T-helper 17 cell (primary cell): ENCODE data around the gene USP31. TPM values are rescaled to one million over a fixed set of nuclear protein-coding genes. Genes with fewer than 3 reads are reported as not detected.
A peak's percentile ranks its signal among the peaks of the same experiment; 100 is the strongest.

Experiments used
- ATAC-seq: fragments of 150-1000 bp; cut with Tn5 transposase; 2 replicates; pipeline ENCODE4 v1.10.0; 2021; ENCODE audit warnings: mild to moderate bottlenecking, moderate library complexity
- DNase-seq, 3 donors: peaks; one replicate each; pipeline versions ENCODE4 v3.0.0 to v3.0.0-alpha.2; 2020 to 2021
- H3K9me3 ChIP-seq: one replicate; pipeline ENCODE4 v1.7.0; 2013; ENCODE audit warnings: low read length, mild to moderate bottlenecking; ENCODE audit not compliant: control insufficient read depth, poor library complexity, severe bottlenecking
- H3K27ac Mint-ChIP-seq: one replicate; pipeline ENCODE4 v1.8.0; 2022; ENCODE audit warnings: mild to moderate bottlenecking, moderate library complexity, mixed read lengths
- H3K27me3 Mint-ChIP-seq: one replicate; pipeline ENCODE4 v1.8.0; 2022; ENCODE audit warnings: mixed read lengths
- H3K36me3 Mint-ChIP-seq: one replicate; pipeline ENCODE4 v1.8.0; 2022; ENCODE audit warnings: low read depth, mixed read lengths
- H3K4me1 Mint-ChIP-seq: one replicate; pipeline ENCODE4 v1.8.0; 2022; ENCODE audit warnings: mild to moderate bottlenecking, mixed read lengths
- H3K4me3 Mint-ChIP-seq: one replicate; pipeline ENCODE4 v1.8.0; 2022; ENCODE audit warnings: mild to moderate bottlenecking, moderate library complexity, mixed read lengths
- total RNA-seq, 4 donors: library from RNA in 2 of 4; stranded (reverse) in 2 of 4; gene quantifications; one replicate each; pipeline ENCODE4 v1.2.3 and lab custom pipeline; 2022 to 2026

Gene USP31
- total RNA-seq, 2 donors from 2014 or later: 3.5 to 7.2 TPM

DNA sequence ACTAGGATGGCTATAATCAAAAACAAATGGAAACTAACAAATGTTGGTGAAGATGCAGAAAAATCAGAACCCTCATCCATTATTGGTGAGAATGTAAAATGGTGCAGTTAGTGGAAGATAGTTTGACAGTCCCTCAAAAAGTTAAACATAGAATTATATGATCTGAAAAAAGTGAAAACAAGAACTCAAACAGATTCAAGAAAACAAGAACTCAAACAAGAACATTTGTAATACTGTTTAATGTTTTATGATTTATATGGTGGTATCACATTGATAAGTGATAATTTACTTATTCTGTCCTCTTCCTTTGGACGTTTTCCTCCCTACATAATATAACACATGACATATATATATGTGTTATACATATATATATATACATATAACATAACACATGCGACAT is 12.0 kb downstream of the USP31 start:
- peaks cover 2% of the 10 kb centered on the region for H3K4me1 Mint-ChIP-seq

DNA sequence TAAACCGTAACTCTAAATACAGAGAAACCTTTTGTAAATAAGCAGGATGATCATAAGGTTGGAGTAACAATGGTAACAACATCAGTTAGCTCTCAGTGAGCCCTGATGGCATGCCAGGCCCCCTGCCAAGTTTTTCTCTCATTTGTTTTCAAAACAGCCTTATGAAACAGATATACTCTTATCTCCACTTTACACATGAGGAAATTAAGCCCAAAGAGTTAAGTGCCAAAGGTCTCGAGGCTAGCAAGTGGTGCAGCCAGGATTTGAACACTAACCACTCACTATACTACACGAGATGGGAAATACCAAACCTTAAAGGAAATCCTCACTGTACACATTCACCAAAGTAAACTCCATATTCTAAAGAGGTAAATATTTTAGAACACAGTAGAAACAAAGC is 15.0 kb downstream of the USP31 start:
- no peaks in the 10 kb centered on the region for H3K9me3 ChIP-seq
- ATAC-seq (no peak), DNase-seq (no peak)
- H3K36me3 Mint-ChIP-seq: peaks cover 4% of the 10 kb centered on the region
- H3K27me3 Mint-ChIP-seq: no peaks in the 10 kb centered on the region
- peaks cover 7% of the 10 kb centered on the region for H3K4me1 Mint-ChIP-seq
- no peak overlapping the region for H3K27ac Mint-ChIP-seq
- no peak overlapping the region for H3K4me3 Mint-ChIP-seq

More for the DNA sequence above, 12.0 kb downstream of the USP31 start:
- Mint-ChIP-seq H3K27me3 (no peaks in the 10 kb centered on the region), H3K36me3 (peaks cover 4% of the 10 kb centered on the region), H3K27ac (no peak overlapping the region), H3K4me3 (no peak overlapping the region)
- ATAC-seq: no peak
- no peak for DNase-seq
- no peaks in the 10 kb centered on the region for H3K9me3 ChIP-seq

DNA sequence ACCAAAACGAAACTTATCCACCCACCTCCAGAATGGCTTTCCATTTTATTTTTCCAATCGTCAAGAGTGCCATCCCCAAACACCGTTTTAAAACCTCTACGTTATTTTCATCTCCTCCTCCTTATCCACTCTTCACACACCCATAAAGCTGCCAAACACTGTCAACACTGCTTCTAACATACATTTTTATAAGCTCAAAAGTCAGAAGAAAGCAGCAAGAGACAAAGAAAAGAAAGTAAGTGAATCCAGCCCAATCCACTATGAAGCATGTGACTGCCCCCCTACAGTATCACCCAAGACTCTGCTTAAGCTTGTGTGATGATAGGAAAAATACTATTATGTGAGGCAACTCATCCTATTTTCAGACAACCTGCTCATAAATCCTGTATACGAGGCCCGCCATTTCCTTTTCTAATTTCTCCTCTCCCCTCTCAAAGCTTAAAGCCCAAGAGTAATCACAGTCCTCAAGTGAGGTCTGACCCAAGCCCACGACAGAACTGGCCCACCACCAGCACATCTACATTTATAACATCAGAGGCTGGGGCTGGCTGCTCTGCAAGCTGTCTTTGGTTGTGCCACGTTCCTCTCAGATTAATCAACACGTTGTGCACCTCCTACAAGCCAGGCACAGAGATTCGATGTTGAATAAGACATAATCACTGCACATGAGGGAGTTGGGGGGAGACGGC is 16.3 kb downstream of the USP31 start:
- H3K36me3 Mint-ChIP-seq: peaks cover 4% of the 10 kb centered on the region
- peak overlapping the region; percentile 5 for H3K4me3 Mint-ChIP-seq

DNA sequence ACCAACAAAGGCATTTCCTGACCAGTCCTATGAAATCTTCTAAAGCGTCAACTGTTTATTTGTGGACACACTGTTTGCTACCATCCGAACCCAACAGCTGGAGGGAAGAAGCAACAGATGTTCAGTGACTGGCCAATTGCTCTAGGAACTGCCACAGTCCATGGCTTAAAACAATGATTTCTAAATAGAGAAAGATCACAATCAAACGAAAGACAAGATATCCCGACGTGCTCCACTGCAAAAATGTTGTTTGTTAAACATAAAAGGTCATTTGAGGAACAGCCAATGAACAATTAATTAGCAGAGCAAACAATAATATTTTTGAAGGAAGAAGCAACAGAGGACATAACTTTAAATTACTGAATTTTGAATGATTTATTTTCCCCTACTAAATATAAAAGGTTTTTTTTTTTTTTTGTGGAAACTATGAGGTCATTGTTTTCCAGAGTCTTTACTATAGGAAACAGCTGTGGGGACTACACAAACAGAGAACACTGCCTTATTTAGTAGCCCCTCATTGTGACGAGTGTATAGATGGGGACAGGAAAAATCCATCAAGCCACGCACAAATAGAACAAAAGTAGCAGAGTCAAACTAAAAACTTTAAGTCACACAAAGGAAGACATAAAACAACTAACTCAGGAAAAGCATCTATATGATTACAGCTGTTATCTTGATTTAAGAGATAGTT is 17.2 kb downstream of the USP31 start:
- H3K27ac Mint-ChIP-seq: peak overlapping the region; percentile 16
- H3K36me3 Mint-ChIP-seq: peaks cover 4% of the 10 kb centered on the region
- no peaks in the 10 kb centered on the region for H3K27me3 Mint-ChIP-seq
- no peak for DNase-seq
- peaks cover 7% of the 10 kb centered on the region for H3K4me1 Mint-ChIP-seq
- H3K9me3 ChIP-seq: no peaks in the 10 kb centered on the region
- ATAC-seq: no peak
- no peak overlapping the region for H3K4me3 Mint-ChIP-seq

More for the DNA sequence above, 16.3 kb downstream of the USP31 start:
- DNase-seq (no peak), ATAC-seq (no peak)
- peaks cover 7% of the 10 kb centered on the region for H3K4me1 Mint-ChIP-seq
- no peaks in the 10 kb centered on the region for H3K27me3 Mint-ChIP-seq
- H3K27ac Mint-ChIP-seq: peak overlapping the region; percentile 16
- no peaks in the 10 kb centered on the region for H3K9me3 ChIP-seq

DNA sequence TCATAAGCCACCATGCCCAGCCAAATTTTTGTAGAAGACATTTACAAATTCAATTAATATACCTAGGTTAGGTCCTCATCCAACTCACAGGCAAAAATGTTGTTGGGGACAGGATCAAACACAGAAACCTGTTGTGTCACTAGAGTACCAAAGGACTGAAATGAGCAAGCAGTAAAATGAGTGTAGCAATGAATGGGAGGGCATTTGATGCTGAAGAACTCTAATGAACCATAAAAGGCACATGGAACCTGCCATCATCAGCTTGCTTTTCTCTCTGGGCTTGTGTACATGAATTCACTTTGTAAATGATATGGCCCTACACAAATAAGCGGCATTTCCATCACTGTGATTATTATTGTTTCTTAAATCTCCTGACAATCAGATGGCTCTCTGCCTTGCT is 17.8 kb downstream of the USP31 start:
- Mint-ChIP-seq H3K36me3 (peaks cover 4% of the 10 kb centered on the region), H3K4me3 (no peak overlapping the region), H3K27ac (no peak overlapping the region), H3K27me3 (no peaks in the 10 kb centered on the region), H3K4me1 (peaks cover 7% of the 10 kb centered on the region)
- no peaks in the 10 kb centered on the region for H3K9me3 ChIP-seq
- ATAC-seq (no peak), DNase-seq (no peak)

DNA sequence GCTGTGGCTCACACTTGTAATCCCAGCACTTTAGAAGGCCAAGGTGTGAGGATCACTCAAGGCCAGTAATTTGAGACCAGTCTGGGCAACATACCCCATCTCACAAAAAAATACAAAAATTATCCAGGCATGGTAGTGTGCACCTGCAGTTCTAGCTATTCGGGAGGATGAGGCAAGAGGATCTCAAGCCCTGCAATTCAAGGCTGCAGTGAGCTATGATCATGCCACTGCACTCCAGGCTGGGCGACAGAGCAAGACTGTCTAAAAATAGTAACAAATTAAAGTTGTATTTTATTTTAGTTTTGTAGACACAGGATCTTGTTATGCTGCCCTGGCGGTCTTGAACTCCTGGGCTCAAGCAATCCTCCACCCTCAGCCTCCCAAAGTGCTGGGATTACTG is 18.2 kb downstream of the USP31 start:
- no peaks in the 10 kb centered on the region for H3K9me3 ChIP-seq
- peaks cover 2% of the 10 kb centered on the region for H3K36me3 Mint-ChIP-seq
- H3K27ac Mint-ChIP-seq: no peak overlapping the region
- H3K27me3 Mint-ChIP-seq: no peaks in the 10 kb centered on the region
- H3K4me1 Mint-ChIP-seq: peaks cover 7% of the 10 kb centered on the region
- H3K4me3 Mint-ChIP-seq: no peak overlapping the region
- ATAC-seq (no peak), DNase-seq (no peak)

DNA sequence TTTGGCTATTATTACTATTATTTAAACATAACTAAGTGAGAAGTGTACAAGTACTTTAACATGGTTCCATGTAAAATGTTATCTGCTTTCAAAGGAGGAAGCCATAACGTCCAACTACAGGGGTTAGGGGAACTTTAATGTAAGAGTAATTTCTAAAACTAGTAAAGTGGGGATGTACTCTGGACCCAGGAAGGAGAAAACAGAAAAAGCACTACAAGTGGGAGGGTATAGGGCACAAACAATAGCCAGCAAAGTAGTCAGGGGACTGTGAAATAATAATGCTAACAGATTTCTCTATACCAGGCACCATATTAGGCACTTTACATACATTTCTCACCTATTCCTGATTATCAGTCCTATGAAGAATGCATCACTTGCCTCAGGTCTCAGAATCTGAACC is 19.6 kb downstream of the USP31 start:
- Mint-ChIP-seq H3K36me3 (peaks cover 2% of the 10 kb centered on the region), H3K27me3 (no peaks in the 10 kb centered on the region)

DNA sequence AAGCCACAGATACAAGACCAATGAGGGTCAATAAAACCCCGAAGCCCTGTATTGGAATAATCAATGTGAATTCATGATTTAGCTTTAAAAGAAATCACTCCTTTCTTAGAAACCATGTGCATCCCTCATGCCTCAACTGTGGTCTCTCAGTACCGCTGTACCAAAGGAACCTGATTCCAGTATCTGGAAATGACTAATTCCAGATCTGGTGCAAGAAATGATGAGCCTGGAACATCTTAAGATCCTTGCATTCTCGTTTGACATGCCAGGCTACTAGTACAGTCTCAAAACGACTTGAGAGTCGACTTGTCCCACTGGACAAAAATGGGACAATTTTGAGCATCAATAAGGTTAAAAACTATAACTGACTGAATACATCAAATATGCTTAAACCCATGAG is 21.2 kb downstream of the USP31 start:
- ATAC-seq: no peak
- Mint-ChIP-seq H3K27me3 (no peaks in the 10 kb centered on the region), H3K36me3 (peaks cover 5% of the 10 kb centered on the region), H3K27ac (no peak overlapping the region), H3K4me1 (peaks cover 9% of the 10 kb centered on the region), H3K4me3 (no peak overlapping the region)
- no peaks in the 10 kb centered on the region for H3K9me3 ChIP-seq
- no peak for DNase-seq

More for the DNA sequence above, 19.6 kb downstream of the USP31 start:
- no peak for ATAC-seq
- Mint-ChIP-seq H3K4me3 (no peak overlapping the region), H3K4me1 (peaks cover 9% of the 10 kb centered on the region), H3K27ac (no peak overlapping the region)
- H3K9me3 ChIP-seq: no peaks in the 10 kb centered on the region
- DNase-seq: no peak

DNA sequence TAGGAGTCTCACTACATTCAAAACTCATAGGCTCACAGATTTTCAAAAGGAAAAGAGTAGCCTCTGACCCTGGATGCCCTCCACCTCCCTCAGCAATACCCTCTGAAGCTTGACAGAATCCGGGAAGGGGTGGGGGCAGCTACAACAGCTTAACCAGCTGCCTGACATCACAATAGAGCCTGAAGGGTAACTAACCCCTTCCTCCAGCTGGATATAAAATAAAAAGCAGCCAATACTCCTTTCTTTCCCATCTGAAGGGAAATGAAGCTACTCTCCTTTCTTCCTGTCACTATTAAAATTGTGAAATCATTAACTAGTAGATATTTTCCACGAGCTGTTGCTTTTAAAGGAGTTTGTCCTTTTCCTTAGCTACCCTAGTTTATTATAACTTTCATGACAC is 24.0 kb downstream of the USP31 start:
- no peak for ATAC-seq
- Mint-ChIP-seq H3K27me3 (no peaks in the 10 kb centered on the region), H3K27ac (peak overlapping the region; percentile 34), H3K4me3 (no peak overlapping the region), H3K4me1 (peaks cover 9% of the 10 kb centered on the region), H3K36me3 (peaks cover 3% of the 10 kb centered on the region)
- H3K9me3 ChIP-seq: no peaks in the 10 kb centered on the region
- no peak for DNase-seq

DNA sequence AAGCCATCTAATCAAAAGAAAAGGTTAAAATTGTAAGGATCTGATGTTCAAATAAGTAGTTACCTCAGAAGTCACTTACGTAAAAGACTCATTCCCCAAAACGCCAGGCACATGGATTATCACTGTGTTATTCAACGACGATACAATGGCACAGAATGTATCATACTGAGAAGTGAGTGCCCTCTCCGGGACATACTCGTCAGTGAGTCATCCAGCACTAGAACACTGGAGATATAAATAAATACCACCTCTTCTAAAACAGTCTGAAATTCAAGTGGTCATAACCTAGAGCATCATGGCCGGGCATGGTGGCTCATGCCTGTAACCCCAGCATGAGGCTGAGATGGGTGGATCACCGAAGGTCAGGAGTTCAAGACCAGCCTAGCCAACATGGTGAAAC is 24.9 kb downstream of the USP31 start:
- Mint-ChIP-seq H3K27me3 (no peaks in the 10 kb centered on the region), H3K4me3 (no peak overlapping the region), H3K27ac (no peak overlapping the region), H3K36me3 (peaks cover 5% of the 10 kb centered on the region), H3K4me1 (peaks cover 10% of the 10 kb centered on the region)
- no peaks in the 10 kb centered on the region for H3K9me3 ChIP-seq
- no peak for ATAC-seq
- no peak for DNase-seq

DNA sequence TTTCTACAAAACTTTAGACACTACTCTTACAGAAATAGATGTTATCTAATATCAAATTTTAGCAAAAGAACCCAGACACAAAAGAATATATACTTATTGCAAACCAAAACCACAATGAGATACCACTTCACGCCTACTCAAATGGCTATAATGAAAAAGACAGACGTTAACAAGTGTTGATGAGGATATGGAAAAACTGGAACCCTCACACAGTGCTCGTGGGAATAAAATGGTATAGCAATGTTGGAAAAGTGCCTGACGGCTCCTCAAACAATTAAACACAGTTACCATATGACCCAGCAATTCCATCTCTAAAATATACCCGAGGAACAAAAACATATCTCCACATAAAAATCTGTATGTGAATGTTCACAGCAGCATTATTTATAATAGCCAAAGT is 27.1 kb downstream of the USP31 start:
- H3K9me3 ChIP-seq: no peaks in the 10 kb centered on the region
- H3K36me3 Mint-ChIP-seq: peaks cover 5% of the 10 kb centered on the region
- H3K27me3 Mint-ChIP-seq: no peaks in the 10 kb centered on the region
- ATAC-seq (no peak), DNase-seq (no peak)
- peaks cover 10% of the 10 kb centered on the region for H3K4me1 Mint-ChIP-seq
- no peak overlapping the region for H3K27ac Mint-ChIP-seq
- H3K4me3 Mint-ChIP-seq: no peak overlapping the region

DNA sequence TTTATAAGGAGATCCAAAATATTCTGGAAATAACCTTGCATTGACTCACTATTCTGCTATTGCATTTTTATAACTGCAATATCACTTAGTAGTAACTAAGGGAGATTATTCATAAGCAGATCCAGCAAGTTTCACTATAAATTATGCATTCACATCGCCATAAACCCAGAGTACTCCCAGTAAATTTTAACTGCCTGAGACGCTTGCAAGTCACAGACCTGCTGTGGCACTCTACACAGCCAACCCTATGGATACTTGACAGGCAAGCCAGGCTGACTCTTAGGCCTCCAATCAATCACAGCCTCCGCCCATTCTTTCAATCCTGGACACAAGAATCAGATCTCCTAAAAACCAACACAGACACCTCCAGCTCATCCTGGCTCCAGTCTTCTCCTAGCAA is 28.2 kb downstream of the USP31 start:
- H3K4me1 Mint-ChIP-seq: peaks cover 10% of the 10 kb centered on the region
- peaks cover 5% of the 10 kb centered on the region for H3K36me3 Mint-ChIP-seq
- H3K27me3 Mint-ChIP-seq: no peaks in the 10 kb centered on the region
- ATAC-seq (no peak), DNase-seq (no peak)
- H3K9me3 ChIP-seq: no peaks in the 10 kb centered on the region
- H3K27ac Mint-ChIP-seq: peak overlapping the region; percentile 84
- H3K4me3 Mint-ChIP-seq: no peak overlapping the region

DNA sequence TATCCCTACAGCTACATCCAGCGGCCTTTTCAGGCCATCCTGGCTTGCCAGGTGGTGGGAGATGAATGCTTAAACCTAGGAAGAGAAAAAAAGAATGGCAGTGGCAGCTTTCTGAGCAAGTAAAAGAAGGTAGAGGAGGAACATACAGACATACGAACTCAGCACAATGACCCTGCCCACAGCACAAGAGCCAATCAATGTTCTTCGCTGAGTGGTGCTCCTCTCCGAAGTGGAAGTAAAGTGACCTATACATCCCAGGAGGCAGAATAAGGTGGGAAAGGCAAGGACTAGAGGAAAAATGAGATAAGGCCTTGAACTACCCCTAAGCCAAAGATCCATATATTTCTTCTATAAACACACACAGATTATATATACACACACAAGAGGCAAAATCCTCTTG is 28.7 kb downstream of the USP31 start:
- no peak for DNase-seq
- no peak overlapping the region for H3K4me3 Mint-ChIP-seq

DNA sequence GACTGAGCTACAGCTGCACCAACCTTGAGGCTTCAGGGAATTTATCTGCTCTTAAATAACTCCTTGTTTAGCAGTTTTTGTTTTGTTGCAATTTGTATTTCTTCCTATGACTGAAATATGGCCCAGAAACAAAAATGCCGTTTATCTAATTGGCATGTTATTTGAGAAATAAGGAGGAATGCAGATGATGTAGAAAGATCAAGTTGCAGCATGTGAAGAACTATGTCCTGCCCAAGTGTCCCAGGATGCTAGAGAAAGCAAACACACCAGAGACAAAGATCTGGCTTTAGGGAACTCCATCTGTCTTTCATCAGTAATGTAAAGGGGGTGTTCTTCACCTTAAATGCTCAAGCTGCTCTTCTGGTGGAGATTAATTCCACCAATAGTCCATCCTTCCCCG is 29.7 kb downstream of the USP31 start:
- H3K27ac Mint-ChIP-seq: no peak overlapping the region
- no peaks in the 10 kb centered on the region for H3K27me3 Mint-ChIP-seq
- H3K9me3 ChIP-seq: no peaks in the 10 kb centered on the region
- peaks cover 8% of the 10 kb centered on the region for H3K4me1 Mint-ChIP-seq
- H3K4me3 Mint-ChIP-seq: no peak overlapping the region
- ATAC-seq (no peak), DNase-seq (no peak)
- H3K36me3 Mint-ChIP-seq: peaks cover 5% of the 10 kb centered on the region

More for the DNA sequence above, 28.7 kb downstream of the USP31 start:
- Mint-ChIP-seq H3K4me1 (peaks cover 10% of the 10 kb centered on the region), H3K36me3 (peaks cover 5% of the 10 kb centered on the region), H3K27me3 (no peaks in the 10 kb centered on the region), H3K27ac (no peak overlapping the region)
- ATAC-seq: no peak
- no peaks in the 10 kb centered on the region for H3K9me3 ChIP-seq
